Cardiac fibroblast (primary cell): ENCODE measurements around the gene ZNF320.
"Not testable (repeated sequence)": the region's sequence is repeated elsewhere in the genome, so short reads cannot be mapped to it uniquely, and the experiment has no call there.

Source experiments
- DNase-seq, 2 donors: peaks; one replicate each; pipeline versions ENCODE4 v3.0.0 to v3.0.0-alpha.2; 2010; ENCODE audit warnings: low read depth in 2 of 2
- H3K4me3 ChIP-seq, 2 donors: replicated peaks in 1 of 2; 1 replicate in 1 of 2; 2 replicates in 1 of 2; pipeline ENCODE4 v1.5.1; 2011; ENCODE audit warnings: low read depth in 2 of 2, low read length in 2 of 2, mild to moderate bottlenecking in 2 of 2, moderate library complexity in 1 of 2
- CTCF ChIP-seq: IDR thresholded peaks from one replicate; pipeline ENCODE4 v1.5.1; 2011; ENCODE audit warnings: low read depth, mild to moderate bottlenecking, low read length, inconsistent platforms

ZNF320 gene

GRCh38 chr19:52898101-52898500 lies 666 bp upstream of the ZNF320 start:
- no peak for DNase-seq
- H3K4me3 ChIP-seq = peak overlapping the region in 1 of 2 donors; percentile 74
- no peak for TF ChIP-seq CTCF

GRCh38 chr19:52896431-52897137 lies 851 bp downstream of the ZNF320 start:
- TF ChIP-seq CTCF = no peak
- DNase-seq = peak; percentile 22 to 33
- peak overlapping the region; percentile 74 to 82 for H3K4me3 ChIP-seq

- no peak for DNase-seq
- TF ChIP-seq CTCF = no peak
These were observed 6.1 kb downstream of the ZNF320 start for GRCh38 chr19:52891336-52891735.

GRCh38 chr19:52889931-52890330 lies 7.5 kb downstream of the ZNF320 start:
- no peak for DNase-seq
- TF ChIP-seq CTCF = no peak
- no peak overlapping the region for H3K4me3 ChIP-seq

More at GRCh38 chr19:52891336-52891735, 6.1 kb downstream of the ZNF320 start:
- no peak overlapping the region for H3K4me3 ChIP-seq

GRCh38 chr19:52889076-52889475 lies 8.4 kb downstream of the ZNF320 start:
- DNase-seq = no peak
- H3K4me3 ChIP-seq = no peak overlapping the region
- no peak for TF ChIP-seq CTCF

- no peak for TF ChIP-seq CTCF
- H3K4me3 ChIP-seq = no peak overlapping the region
- no peak for DNase-seq
These were observed 16.5 kb downstream of the ZNF320 start for GRCh38 chr19:52880895-52881389.

- DNase-seq, H3K4me3 ChIP-seq: not testable (repeated sequence)
These were observed 24.4 kb downstream of the ZNF320 start for GRCh38 chr19:52872996-52873395.
